GM18519 (cell line): ENCODE results near the gene WNK2.

Source experiments
- ATAC-seq: cut with Tn5 transposase; IDR thresholded peaks from one replicate; pipeline ENCODE4 v1.9.1; 2021; ENCODE audit warnings: mild to moderate bottlenecking, moderate library complexity; ENCODE audit not compliant: unreplicated experiment, low FRiP score

WNK2 gene

DNA sequence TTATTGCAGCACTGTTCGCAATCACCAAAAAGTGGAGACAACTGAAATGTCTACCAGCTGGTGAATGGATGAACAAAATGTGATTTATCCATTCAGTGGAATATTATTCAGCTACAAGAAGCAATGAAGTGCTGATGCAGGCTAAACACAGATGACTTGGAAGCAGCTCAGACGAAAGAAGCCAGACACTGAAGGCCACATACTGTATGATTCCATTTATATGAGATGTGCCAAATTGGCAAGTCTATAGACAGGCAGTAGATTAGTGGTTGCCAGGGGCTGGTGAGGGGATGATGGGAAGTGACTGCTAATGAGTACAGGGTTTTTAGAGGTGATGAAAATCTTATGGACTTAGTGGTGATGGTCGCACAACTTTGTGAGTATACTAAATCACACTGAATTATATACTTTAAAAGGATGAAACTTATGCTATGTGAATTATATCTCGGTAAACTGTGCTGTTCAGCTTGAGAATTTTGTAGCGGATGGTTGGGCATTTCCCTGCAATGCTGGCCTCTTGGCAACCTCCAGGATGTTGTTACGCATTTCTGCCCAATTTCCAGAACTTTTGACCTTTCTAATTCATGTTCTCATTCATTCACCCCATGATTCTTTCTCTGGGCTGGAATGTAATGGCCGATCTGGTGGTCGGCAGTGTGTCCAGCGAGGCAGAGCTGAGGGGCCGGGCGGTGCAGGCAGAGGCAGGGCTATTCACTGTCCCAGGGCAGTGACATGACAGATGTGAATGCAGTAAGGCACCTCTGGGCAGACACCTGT, 22.0 kb upstream of the WNK2 start:
- ATAC-seq: no peak

DNA sequence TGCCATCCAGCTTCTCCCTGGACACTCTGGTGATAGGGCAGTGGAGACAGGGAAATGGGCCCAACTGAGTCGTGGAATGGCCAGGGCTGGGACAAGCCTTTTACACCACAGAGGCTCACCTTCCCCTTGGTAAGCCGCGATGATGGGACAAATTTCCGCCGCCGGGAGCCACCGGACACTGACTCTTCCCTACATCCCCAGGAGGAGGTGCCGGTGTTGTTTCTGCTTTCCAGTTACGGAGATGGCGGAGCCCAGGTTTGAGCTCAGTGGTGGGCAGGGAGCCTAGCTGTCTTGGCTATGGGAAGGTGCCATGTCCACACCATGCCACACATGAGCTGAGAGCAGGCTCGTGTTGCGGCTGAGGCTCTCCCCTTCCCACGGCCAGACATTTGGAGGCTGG, 19.9 kb upstream of the WNK2 start:
- no peak for ATAC-seq

DNA sequence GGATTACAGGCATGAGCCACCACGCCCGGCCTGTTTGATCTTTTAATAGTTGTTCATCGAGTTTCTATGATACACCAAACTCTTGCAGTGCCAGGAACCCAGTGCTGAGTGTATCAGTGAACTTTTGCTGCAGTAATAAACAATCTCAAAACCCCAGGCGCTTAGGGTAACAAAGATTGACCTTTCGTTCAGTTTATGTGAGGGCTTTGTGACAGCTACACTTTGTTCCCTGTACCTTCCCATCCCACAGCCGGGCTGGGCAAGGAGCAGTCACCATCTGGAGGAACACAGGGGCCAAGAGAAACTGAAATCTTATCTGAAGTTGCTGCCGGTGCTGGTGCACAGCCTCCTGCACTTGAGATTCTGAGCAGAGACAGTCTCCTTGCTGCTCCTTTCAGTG, 17.2 kb upstream of the WNK2 start:
- no peak for ATAC-seq

DNA sequence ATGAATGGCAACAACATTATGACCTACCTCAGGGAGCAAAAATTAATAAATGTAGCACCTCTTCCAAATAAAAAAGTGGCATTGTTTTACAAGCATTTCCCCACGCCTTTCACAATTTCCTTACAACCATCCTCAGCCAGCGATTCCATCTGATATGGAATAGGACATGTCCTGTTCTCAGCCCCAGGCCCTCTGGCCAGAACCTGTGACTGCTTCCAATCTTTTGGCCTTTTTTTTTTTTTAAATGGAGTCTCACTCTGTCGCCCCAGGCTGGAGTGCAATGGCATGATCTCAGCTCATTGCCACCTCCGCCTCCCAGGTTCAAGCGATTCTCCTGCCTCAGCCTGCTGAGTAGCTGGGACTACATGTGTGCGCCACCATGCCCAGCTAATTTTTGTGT, 16.8 kb upstream of the WNK2 start:
- no peak for ATAC-seq

DNA sequence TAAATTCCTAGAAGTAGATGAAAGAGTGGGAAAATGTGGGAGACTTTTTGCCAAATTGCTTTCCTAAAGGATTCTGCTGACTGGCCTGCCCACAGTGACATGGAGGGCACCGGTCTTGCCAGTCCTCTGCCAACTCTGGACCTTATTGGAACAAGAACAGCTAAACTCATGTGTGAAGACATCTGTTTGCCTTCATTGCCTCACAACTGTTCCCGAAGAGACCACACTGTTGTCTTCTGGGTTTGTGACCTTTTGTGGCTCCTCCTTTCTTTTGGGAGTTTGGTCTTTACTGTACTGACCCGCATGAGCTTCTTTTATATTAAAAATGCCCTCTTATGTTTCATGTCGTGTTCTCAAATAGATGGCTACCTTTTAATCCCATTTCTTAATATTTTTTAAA, 16.1 kb upstream of the WNK2 start:
- ATAC-seq: no peak

DNA sequence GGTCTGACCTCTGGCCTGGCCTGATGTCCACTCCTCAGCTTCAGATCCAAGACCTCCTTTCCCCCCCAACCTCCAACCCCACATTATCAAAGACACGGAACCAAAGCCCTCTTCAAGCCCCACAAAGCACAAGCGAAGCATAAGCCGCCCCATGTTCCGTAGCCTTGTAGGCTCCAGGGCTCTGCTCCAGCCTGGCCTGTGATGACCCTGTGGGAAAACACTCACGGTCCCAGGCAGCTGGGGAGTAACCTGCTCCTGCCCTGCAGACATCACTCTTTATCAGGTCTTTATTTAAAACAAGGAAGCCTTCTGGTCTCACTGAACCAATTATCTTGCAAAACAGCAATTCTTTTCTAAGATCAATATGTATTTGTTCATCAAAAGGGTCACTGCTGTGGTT, 15.4 kb upstream of the WNK2 start:
- ATAC-seq: no peak

DNA sequence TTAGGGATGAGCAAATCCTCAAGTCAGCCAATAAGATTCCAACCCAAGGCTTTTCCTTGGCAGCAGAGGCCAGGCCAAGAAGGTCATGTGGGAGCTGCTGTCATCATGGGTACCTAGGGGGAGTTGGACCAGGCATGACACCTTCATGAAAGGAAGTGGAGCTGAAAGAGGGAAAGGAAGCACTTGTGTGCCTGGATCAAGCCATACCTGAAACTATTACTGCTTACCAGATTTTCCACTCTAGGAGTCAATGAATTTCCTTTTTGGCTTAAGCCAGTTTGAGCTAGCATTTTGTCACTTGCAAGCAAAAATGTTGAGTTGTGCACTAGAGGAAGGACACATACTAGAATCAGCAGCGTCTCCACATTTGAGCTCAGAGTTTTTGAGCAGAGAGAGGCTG, 14.5 kb upstream of the WNK2 start:
- ATAC-seq: no peak

DNA sequence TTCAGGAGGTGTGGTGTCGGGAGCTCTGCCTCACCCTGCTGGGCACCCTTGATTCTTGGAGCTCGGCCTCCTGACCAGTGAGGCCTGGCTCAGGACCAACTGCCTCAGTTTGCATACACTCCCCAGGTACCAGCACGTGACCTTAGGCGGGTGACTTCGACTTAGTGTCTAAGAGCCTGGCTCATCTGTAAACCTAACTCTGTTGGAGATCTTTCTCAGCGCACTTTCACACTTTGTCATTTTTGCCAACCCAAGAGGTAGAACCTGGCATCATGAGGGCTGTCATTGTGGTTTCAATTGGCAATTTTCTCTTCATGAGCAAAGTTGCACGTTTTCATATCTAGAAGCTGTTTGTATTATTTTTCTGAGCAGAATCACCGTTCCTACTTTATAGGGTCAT, 13.4 kb upstream of the WNK2 start:
- ATAC-seq: no peak

DNA sequence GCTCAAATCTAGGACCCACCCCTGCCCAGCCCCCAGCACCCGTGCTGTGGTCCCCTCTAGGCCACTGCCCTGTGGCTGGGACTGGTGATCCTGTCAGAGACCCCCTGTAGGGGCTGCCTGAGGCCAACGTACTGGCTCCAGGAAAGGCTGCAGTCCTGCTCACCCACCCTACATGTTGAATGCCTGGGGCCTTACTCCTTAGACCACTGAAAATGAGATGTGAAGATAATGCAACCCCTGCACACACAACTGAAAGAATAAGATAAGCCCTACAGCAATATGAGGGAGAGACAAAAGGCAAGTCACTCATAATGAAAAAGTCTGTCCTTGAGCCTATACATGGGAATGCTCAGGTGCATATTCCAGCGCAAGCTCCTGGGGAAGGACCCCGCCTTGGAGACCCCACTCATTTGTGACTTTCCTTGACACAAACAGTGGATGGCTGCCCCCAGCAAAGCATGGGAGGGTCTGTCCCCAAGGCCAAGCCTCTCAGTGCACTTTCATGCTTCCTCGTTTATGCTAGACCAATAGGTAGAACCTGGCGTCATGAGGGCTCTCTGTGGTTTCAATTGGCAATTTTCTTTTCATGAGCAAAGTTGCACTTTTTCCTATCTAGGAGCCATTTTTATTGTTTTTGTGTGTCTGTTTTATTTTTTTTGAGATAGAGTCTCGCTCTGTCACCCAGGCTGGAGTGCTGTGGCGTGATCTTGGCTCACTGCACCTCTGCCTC, 12.5 kb upstream of the WNK2 start:
- ATAC-seq: no peak

DNA sequence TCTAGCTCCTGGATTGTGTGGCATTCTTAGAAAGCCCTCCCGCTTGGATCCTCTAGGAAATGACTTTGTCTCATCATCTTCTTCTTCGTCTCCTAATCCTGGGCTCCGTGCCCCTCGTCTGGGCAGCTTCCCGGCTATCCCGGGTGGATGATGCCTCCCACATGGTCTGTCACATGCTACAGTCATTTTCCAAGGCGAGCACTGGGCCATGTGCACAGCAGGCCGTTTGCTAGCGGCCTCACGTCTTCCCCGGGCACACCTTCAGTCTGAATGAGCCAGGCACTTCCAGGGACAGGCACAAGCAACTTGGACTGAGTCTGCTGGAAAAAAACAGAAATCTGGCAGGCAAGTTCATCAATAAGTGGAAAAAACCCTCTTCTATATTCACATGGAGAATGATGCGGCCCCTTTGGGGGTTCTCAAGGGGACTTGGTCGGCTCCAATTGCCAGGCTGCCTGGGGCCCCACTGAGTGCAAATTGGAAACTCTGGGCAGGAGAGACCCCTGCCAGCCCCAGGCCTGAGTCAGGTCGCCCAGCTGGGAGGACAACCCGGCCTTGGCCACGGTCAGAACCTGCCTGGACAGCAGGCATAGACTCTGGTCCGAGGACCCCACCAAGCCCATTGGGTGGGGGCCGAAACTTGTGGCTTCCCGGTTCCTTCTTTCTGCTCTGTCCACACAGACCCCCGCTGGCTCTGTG, 11.1 kb upstream of the WNK2 start:
- no peak for ATAC-seq

DNA sequence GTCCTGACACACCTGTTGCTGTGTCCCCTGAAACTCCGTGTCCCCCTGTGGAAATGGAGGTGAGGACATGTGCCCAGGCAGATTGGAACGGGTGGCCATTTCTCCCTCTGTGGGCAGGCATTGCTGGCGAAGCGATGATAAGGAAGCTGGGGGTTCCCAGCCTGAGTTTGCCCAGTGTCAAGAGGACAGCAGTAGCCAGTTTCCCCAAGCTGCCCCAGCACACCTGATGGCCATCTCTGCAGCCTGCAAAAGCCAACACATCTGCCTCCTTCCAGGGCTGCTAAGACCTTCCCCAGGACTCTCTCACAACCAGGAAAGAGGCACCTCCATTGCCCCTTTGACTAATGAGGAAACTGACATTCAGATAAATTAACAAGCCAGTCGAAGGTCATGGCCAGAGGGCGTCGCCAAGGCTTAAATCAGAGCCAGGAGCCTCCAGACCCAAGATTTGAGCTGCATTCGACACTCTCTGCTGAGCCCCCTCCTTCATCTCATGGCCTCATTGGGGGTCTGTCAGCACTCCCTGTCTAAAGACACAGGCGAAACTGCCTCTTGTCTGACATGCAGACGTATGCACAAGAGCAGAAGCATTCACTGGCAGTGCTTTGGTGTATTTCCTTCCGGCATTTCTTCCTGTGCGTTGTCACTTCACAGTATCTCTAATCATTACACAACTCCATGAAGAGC, 10.4 kb upstream of the WNK2 start:
- no peak for ATAC-seq

DNA sequence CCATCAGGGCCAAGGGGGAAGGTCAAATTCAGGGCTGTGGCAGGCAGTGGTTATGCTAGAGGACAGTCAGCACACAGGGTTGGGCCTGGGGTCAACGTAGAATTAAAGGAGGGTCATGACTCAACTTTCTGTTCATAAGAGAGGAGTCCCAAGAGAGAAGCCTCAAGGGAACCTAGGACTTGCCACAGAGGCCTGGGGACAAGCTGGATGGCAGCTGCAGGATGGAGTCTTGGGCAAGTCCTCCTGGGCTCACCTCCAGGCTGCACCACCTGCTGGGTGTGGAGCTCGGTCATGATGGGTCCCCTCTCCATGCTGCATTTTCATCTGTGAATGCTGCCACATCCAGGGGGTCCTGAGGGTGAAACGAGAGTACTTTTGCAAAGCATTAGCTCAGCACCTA, 9.0 kb upstream of the WNK2 start:
- ATAC-seq: no peak

DNA sequence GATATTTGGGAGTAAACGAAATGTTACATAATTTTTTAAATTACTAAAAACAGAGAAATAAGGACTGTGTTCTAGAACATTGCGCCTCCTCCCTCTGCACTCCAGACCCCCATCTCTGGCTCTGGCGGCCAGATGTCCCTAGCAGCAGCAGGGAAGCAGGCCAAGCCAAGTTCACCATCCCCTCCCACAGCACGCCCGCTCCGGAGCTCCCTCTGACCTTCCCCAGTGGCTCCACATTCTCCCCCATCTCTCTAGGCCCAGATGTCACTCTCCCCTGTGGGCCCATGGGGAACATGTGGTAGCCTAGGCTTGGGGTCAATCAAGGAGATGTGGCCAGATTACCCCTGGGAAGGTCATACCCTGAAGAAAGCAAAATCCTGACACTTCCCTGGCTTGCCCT, 6.3 kb upstream of the WNK2 start:
- no peak for ATAC-seq

DNA sequence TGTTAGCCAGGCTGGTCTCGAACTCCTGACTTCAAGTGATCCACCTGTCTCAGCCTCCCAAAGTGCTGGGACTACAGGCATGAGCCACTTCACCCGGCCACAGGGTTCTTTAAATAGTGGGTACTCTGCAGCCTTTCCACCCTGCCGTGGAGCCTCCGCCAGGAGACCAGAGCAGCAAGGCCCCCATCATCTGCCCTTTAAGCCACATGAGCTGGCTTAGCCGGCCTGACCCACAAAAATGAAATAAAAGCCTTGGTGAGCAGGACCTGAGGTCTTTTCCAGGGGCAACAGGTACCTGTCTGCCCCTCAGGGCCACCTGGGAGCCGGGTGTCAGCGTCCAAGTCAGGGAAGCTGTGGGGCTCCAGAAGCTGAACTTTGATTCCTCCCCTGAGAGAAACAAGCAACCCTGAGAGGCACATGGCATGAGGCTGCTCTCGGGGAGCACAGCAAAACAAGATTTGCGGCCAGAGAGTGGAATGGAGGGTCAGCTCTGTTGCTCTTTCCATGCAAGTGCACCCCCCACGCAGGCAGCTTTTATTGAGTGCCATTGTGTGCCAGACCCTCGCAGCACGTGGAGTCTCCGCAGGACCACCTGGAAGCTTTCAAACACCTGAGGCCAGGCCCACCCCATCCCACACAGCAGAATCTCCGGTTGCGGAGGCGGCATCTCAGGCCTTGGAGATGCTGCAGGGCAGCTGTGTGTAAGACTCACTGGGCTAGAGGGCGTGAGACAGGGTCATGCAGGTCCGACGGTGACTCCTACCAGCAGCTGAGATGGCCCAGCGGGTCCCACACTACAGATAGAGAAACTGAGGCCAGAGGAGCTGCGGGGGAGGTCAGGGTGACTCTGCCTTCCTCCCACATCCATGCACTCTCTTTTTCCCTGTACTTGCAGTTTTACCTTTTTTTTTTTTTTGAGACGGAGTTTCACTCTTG, 4.8 kb upstream of the WNK2 start:
- ATAC-seq: no peak

DNA sequence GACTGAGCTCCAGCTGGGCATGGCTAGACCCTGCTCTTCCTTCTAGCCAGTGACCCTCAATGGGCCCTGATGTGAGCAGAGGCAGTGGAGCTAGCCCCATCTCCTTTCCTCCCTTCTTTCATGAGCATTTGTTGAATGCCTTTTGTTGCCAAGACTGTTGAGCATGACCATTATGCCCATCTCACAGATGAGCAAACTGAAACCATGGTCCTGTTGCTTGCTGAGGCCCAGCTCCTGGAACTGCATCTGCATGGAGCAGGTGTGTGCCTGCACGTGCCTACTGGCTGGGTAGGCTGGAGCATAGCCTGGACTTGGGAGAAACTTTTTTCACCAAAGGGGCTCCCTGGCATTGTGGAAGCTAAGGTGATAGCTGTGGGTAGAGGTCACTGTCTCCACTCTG, 3.0 kb upstream of the WNK2 start:
- no peak for ATAC-seq

DNA sequence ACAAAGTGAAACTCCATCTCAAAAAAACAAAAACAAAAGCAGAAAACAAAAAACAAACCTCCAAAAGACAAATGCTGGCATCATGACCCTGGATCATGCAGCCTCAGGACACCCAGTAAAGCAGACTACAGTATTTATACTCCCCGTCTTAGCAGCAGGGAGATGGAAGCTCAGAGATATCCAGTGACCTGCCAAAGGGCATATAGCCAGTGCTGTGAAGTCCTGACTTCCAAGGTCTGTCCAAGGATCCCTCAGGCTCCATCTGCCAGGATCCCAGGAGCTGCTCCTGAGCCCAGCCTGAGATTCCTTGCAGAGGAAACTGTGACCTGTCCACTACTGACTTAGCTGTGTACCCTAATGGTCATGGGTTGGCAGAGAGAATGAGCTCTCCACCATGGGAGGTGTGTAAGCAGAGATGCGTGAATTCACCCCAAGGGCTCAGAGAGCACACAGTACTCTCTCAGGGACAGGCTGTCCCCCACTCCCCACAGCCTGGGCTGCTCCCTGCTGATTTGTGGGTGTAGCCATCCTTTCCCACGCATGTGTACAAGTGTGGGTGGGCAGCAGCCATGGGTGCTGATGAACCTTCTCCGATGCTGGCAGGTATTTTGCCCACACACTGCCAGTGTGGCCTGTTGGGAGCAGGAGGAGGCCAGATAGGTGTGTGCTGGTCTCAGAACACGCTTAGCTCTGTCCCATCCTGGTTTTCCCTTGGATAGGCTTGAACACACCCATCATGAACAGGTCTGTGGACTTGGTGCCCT, 2.1 kb upstream of the WNK2 start:
- ATAC-seq: no peak

DNA sequence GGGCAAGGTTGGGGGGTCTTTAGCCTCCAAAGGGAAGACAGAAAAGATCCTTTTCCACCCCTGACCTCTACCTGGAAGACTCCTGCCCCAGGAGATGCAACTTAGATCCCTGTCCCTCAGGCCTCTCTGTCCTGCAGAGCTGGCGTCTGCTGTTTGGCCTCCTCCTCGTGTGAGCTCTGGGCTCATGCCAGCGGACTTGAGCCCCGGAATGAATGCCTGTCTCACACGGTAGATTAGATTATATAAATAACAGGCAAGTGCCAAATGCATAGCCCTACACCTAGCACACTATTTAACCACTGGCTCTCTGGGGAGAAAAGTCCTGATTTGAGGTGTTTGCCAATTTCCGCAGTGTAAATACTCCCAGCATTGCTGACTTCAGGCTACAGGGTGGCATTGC, 1.4 kb upstream of the WNK2 start:
- no peak for ATAC-seq

DNA sequence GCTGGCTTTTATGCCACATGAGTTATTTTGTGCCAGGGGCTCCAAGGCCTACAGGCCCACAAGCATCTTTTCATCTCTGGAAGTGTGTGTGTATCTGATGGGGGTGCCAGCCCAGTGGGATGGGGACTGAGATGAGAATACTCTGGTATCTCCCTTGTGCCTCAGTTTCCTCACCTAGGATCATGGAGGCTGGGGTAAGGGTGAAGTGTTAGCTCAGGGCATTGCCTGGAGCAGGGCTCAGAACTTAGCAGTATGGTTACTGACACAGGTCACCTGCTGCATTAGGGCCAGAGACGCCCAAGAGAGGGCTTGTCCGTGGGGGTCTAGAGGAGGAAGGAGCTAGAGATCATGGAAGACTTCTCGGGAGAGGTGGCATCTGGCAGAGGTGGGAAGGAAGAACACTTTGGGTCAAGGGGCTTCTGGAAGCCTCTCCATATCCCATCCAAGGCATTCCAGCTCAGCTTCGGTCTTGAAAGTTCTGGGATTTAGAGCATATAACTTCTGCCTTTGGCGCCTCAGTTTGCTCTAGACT, 742 bp upstream of the WNK2 start:
- no peak for ATAC-seq
